ENCODE measurements around the gene MYH4.

MYH4 gene
- 0 reads per million in 2 donors for total RNA-seq

- no peak for DNase-seq
These were observed at the start of gene MYH4 for GRCh38 chr17:10469459-10469858. TSS of gene MYH4 (minus strand) at chr17:10469559. CDS start at chr17:10466745, 2,814 bp downstream.

- DNase-seq = no peak
These were observed 49.1 kb upstream of the MYH4 start, which contains the start of gene MYH1 for GRCh38 chr17:10518271-10519037. TSS of gene MYH1 (minus strand) at chr17:10518542. CDS start at chr17:10516642, 1,900 bp downstream.

GRCh38 chr17:10516638-10517037, 47.3 kb upstream of the MYH4 start:
- no peak for DNase-seq

GRCh38 chr17:10516065-10516464, 46.7 kb upstream of the MYH4 start:
- no peak for DNase-seq

GRCh38 chr17:10513299-10514067, 44.1 kb upstream of the MYH4 start:
- DNase-seq = no peak

GRCh38 chr17:10512856-10513255, 43.5 kb upstream of the MYH4 start:
- no peak for DNase-seq

GRCh38 chr17:10499950-10500349, 30.6 kb upstream of the MYH4 start:
- no peak for DNase-seq

- DNase-seq = no peak
These were observed 22.6 kb upstream of the MYH4 start for GRCh38 chr17:10492004-10492403.

- no peak for DNase-seq
These were observed 12.9 kb upstream of the MYH4 start for GRCh38 chr17:10482252-10482651.

- DNase-seq = no peak
These were observed 8.3 kb upstream of the MYH4 start for GRCh38 chr17:10477701-10478100.

GRCh38 chr17:10474536-10474935, 5.2 kb upstream of the MYH4 start:
- no peak for DNase-seq

GRCh38 chr17:10471858-10472257, 2.5 kb upstream of the MYH4 start:
- no peak for DNase-seq

- DNase-seq = no peak
These were observed 6.0 kb downstream of the MYH4 start for GRCh38 chr17:10463402-10463801.

- DNase-seq = no peak
These were observed 9.3 kb downstream of the MYH4 start for GRCh38 chr17:10460062-10460461.

- DNase-seq = no peak
These were observed 10.7 kb downstream of the MYH4 start for GRCh38 chr17:10458701-10459100.

GRCh38 chr17:10457952-10458351, 11.4 kb downstream of the MYH4 start:
- DNase-seq = no peak

GRCh38 chr17:10447026-10447931, 22.1 kb downstream of the MYH4 start:
- no peak for DNase-seq

- no peak for DNase-seq
These were observed 29.5 kb downstream of the MYH4 start for GRCh38 chr17:10439816-10440215.

GRCh38 chr17:10435096-10435495, 34.3 kb downstream of the MYH4 start:
- no peak for DNase-seq

- no peak for DNase-seq
These were observed 39.8 kb downstream of the MYH4 start for GRCh38 chr17:10429421-10430045.

GRCh38 chr17:10428781-10429180, 40.6 kb downstream of the MYH4 start:
- DNase-seq = no peak

GRCh38 chr17:10421900-10422542, 47.3 kb downstream of the MYH4 start, which contains the start of gene MYH8:
TSS of gene MYH8 (minus strand) at chr17:10421950. CDS start at chr17:10420227, 1,723 bp downstream.
- no peak for DNase-seq

All from T-helper 2 cell (primary cell).